CD4-positive, alpha-beta T cell treated with Interleukin-6 for 4 hours (primary cell): ENCODE results near the gene RORB.

Experiments
- DNase-seq: peaks from one replicate; pipeline ENCODE4 v3.0.0-alpha.2; 2020; ENCODE audit warnings: mixed read lengths

RORB gene

GRCh38 chr9:74496819-74497747 lies at the start of gene RORB:
TSS of gene RORB (plus strand) at chr9:74497335. CDS start at chr9:74497977, 642 bp downstream.
- no peak for DNase-seq

GRCh38 chr9:74447451-74448193 lies 49.5 kb upstream of the RORB start:
- DNase-seq: no peak

GRCh38 chr9:74449060-74449459 lies 48.1 kb upstream of the RORB start:
- DNase-seq: no peak

DNA sequence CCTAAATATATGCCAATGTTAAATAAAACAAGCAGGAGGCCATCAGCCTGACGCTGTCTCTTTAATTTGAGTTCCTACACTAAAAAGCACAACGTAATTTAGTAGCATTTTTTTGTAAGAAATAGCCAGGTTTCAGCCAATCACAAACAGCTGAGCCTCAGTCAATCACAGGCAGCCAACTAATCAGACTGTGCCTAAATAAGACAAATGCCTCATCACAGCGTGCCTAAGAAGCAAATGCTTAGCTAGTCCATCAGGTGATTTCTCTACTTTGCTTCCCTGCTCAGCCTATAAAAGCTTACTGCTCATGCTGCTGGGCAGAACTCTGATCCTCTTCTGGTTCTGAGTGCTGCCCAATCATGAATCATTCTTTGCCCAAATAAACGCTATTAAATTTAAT lies 38.3 kb upstream of the RORB start:
- no peak for DNase-seq

DNA sequence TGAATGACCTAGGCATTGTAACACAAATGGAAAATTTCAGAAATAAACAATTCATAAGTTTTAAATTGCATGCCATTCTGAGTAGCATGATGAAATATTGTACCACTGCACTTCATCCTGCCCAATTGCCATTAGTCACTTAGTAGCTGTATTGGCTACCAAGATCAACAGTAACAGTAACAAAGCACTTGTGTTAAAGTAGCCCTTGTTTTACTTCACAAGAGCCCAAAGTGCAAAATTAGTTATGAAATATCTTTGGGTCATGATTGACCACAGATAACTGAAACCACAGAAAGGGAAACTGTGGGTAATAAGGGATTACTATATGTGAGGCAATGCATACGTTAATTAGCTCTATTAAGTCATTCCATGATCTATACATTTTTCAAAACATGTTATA lies 33.3 kb upstream of the RORB start:
- DNase-seq: no peak

DNA sequence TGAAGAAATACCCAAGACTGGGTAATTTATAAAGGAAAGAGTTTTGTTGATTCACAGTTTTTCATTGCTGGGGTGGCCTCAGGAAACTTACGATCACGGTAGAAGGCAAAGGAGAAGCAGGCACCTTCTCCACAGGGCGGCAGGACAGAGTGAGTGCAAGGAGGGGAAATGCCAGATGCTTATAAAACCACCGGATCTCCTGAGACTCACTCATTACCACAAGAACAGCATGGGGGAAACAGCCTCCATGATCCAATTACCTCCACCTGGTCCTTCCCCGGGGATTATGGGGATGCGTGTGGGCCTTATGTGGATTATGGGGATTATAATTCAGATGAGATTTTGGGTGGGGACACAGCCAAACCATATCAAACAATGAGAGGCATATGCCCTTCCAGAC lies 18.5 kb upstream of the RORB start:
- DNase-seq: no peak

DNA sequence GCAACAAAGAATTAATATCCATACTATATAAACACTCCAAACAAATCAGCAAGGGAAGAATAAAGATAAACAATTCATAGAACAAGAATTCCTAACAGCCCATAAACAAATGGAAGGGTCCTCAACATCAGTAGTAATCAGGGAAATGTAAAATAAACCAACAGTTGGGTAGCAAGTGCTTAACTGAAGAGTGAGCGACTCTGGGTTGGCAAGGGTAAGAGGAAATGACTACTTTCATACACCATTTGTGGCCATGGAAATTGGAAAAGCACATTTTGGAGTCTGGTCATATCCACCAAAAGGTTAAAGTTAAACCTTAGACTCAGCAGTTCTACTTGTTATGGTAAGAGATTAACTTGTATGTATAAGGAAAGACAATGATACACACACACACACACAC lies 17.4 kb upstream of the RORB start:
- no peak for DNase-seq

DNA sequence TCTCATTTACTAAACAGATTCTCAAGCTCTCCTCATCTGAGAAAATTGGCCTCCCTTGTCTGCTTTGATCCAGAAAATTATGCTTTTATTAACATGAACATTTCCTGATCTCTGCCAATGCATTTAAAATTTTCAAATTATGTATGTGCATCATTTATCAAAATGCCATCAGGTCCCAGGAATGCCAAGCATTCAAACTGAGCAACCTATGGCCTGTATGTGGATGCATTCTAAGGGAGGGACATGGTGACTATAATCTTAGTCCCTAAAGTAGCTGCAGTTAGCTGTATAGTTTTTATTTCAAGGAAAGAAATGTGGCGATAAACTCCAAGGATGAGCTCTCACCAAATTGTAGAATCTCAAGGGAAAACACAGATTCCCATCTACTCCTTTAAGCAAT lies 9.7 kb upstream of the RORB start:
- no peak for DNase-seq

GRCh38 chr9:74493512-74493911 lies 3.6 kb upstream of the RORB start:
- DNase-seq: no peak

DNA sequence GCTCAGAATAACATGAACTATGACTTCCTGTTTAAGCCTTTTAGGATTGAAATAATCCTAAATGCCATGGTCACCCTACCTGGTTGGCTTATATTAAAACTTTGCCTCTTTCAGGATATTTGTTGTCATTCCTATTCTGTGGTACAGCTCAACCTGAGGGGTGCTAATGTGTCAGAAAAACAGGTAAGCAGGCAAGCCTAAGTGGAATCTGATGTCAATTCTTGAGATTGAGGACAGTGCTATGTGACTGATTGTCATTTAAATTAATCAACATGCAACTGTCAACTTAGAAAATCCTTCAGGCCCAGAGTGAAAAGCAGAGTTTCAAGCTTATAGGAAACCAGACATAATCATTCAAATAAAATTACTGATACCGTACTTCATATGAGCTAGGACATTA lies 2.6 kb upstream of the RORB start:
- no peak for DNase-seq

GRCh38 chr9:74496406-74496805 lies 729 bp upstream of the RORB start:
- DNase-seq: no peak

- DNase-seq: no peak
Measured at GRCh38 chr9:74497748-74498620, 849 bp downstream of the RORB start.

DNA sequence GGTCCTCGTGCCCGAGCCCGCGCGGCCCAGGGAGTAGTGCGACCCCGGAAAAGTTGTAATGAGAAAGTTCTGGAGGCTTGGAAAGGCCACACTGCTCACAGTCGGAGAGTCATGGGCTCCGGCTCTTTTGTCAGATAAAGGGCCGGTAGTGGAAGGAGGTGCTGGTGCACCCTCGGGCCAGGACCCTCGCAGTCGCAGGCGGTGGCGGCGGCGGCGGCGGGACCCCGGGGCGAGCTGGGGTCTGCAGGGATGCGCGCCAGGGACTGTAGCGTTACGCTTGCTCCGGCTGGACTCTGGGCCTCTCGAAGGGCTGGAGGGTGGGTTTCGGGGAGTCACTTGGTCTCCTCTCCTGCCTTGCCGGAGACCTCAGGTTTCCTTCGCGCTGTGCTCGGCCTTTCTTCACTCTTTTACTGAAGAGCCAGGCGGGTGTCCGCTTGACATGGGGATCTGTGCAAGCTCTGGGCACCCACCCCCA lies 1.5 kb downstream of the RORB start:
- DNase-seq: no peak

GRCh38 chr9:74499111-74499601 lies 2.0 kb downstream of the RORB start:
- DNase-seq: no peak

GRCh38 chr9:74499770-74500583 lies 2.8 kb downstream of the RORB start:
- no peak for DNase-seq

- no peak for DNase-seq
Measured at GRCh38 chr9:74500584-74500924, 3.4 kb downstream of the RORB start.

- no peak for DNase-seq
Measured at GRCh38 chr9:74501570-74501969, 4.4 kb downstream of the RORB start.

DNA sequence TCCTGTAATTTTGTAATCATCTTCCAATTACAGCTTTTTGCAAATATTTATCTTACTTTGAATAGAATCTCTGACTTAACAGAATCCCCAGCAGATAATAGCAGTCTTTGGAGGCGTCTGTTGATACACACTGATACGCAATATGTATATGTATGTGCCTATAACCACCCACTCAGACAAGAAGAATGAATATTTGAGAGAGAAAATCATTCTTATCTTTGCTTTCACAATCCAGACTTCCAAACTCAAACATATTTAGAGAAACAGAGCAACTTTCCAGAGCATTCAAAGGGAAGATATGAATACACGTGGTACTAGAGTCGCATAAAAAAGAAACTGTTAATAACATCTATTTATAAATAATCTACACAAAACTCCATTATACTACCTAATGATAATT lies 6.1 kb downstream of the RORB start:
- no peak for DNase-seq

GRCh38 chr9:74503666-74504065 lies 6.5 kb downstream of the RORB start:
- DNase-seq: no peak

DNA sequence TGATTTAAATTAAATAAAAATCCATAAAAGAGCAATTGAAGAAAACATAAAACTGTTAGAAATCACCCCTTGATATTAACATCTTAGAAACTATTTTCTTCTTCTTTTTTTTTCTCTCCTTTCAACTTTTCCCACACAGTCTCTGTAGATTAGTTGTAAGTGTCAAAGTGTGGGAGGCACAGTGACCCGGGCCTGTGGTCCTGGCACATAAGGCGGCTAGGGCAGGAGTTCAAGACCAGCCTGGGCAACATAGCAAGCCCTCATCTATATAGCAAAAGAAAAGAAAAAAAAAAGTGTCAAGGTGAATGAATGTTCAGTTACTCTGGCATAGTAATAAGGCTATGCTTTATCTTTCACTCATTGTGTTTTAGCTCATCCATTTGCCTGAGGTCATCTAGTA lies 14.2 kb downstream of the RORB start:
- DNase-seq: no peak

DNA sequence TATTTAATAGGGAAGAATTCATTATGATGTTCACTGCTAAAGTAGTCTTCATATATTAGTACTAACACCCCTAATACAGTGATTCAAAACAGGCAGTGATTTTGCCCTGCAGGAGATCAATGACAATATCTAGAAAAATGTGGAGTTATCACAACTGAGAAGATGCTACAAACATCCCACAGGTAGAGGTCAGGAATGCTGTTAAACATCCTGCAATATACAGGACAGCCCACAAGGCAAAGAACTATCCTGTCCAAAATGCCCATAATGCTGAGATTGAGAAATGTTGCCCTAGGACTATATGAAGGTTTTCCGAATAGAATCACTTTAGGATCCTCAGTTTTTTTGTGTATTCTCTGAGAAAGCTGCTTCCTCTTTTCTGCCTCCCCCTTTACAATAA lies 15.3 kb downstream of the RORB start:
- DNase-seq: no peak

GRCh38 chr9:74513221-74513620 lies 16.1 kb downstream of the RORB start:
- no peak for DNase-seq
